Pancreas (tissue), 10 donors: ENCODE data around the gene CCNYL1. TPM values are rescaled to one million over a fixed set of nuclear protein-coding genes. Genes with fewer than 3 reads are reported as not detected.
A peak's percentile ranks its signal among the peaks of the same experiment; 100 is the strongest.

Experiments
- ATAC-seq, 4 donors: fragments of 200-7000 bp; cut with Tn5 transposase; one replicate each; pipeline versions ENCODE4 v1.8.0 to v1.9.1; 2020; ENCODE audit warnings: mild to moderate bottlenecking in 4 of 4, moderate library complexity in 4 of 4
- DNase-seq, 6 donors: peaks; one replicate each; pipeline ENCODE4 v3.0.0-alpha.2; 2020
- FAIRE-seq: peaks from 2 replicates; lab custom pipeline; 2012; peaks lifted over from hg19 to GRCh38; lab: Jason Lieb, UNC
- H3K27ac ChIP-seq, 4 donors: fragments of 200-600 bp; sonication (generic); 1 replicate in 3 of 4; 2 replicates in 1 of 4; pipeline versions ENCODE4 v1.5.0 to v1.8.0; 2020
- H3K27me3 ChIP-seq, 4 donors: fragments of 200-600 bp; one replicate each; pipeline ENCODE4 v1.8.0; 2021
- H3K36me3 ChIP-seq, 3 donors: fragments of 200-600 bp; sonication (generic) in 1 of 3; one replicate each; pipeline versions ENCODE4 v1.5.0 to v1.8.0; 2020 to 2021
- H3K4me1 ChIP-seq, 3 donors: fragments of 200-600 bp; one replicate each; pipeline ENCODE4 v1.8.0; 2021
- H3K4me3 ChIP-seq, 4 donors: fragments of 200-600 bp; sonication (generic) in 2 of 4; one replicate each; pipeline versions ENCODE4 v1.5.0 to v1.8.0; 2020 to 2021
- H3K9me3 ChIP-seq, 4 donors: fragments of 200-600 bp; one replicate each; pipeline ENCODE4 v1.8.0; 2021
- CTCF ChIP-seq, 4 donors: fragments of 200-600 bp; sonication (generic) in 3 of 4; IDR thresholded peaks; one replicate each; pipeline versions ENCODE4 v1.5.0 to v1.8.0; 2021; ENCODE audit warnings: antibody characterized with exemption in 4 of 4
- WGBS, 2 donors: extraction: QIAGEN DNeasy Blood & Tissue Kit; methylation state at CpG; one replicate each; pipeline ENCODE4 v1.1.7; 2013; 5-methylcytosine and 5-hydroxymethylcytosine counted together
- intact Hi-C, 3 donors: fragments of 100-400 bp; cut with DNase I; formaldehyde crosslinking; loops; one replicate each; pipeline versions ENCODE4 v1.11.1 to v1.14.2; 2022
- polyA plus RNA-seq, 2 donors: library from polyadenylated mRNA; stranded (reverse); fragments of 200-250 nt; gene quantifications; one replicate each; pipeline ENCODE4 v1.2.3, GENCODE V29; 2013
- total RNA-seq, 6 donors: library from RNA; stranded (reverse); fragmentation: NEBNext Ultra II Directional in 4 of 6; extraction: Animal tissue kit (Norgen Biotek cat#: 25700) in 4 of 6; gene quantifications; one replicate each; pipeline versions ENCODE4 v1.2.1 to v1.2.4, GENCODE V29; 2021 to 2023
- donor health status: healthy with polysubstance abuse.
- donor health status: DM: no; HTN: no; CAD: no; lungs with moderate emphysema.
- donor health status: DM: no; HTN: no; CAD: no.
- donor health status: control.
- donor health status: control.
- donor health status: Bipolar disorder and iron deficiency.
- donor health status: DM: yes; HTN: yes; CAD: no.
- donor health status: DM: no; HTN: no; CAD: no.
- donor health status: DM: no; HTN: no; CAD: no.
- donor health status: DM: yes; HTN: yes; CAD: no.

Gene CCNYL1
- total and polyA plus RNA-seq, 8 donors = 5.2 to 12.4 (median 10.7) TPM

DNA sequence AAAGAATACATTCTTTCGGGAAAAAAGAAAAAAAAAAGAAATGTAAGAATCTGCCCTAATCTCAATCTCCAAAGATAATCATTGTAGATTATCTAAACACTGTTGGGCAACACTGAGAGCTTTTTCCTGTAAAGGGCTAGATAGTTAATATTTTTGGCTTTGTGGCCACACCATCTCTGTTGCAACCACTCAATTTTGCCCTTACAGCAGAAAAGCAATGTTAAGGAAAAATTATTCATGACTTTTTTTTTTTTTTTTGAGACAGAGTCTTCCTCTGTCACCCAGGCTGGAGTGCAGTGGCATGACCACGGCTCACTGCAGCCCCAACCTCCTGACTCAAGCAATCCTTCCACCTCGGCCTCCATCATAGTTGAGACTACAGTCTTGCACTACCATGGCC is 75.6 kb downstream of the CCNYL1 start:
- 86 to 94% methylated on average over 3 of the region's 3 CpGs for WGBS, 2 donors

DNA sequence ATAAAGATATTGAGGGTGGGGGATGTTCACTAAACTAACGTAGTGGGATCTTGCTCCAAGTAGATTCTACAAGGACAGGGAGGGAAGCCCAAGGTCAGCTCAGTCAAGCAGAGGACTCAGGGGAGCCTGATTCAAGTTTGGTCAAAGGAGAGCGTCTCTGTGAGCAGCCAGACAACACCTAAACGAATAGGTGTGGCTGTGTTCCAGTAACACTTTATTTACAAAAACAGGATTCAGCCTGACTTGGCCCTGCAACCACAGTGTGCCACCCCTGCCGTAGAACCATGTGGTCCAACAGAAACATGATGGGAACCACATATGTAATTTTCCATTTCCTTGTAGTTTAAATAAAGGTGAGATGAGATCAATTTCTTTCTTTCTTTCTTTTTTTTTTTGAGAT is 76.4 kb downstream of the CCNYL1 start:
- Histone ChIP-seq H3K27ac (no peak overlapping the region), H3K9me3 (no peaks in the 10 kb centered on the region), H3K4me3 (no peak overlapping the region), H3K27me3 (no peaks in the 10 kb centered on the region), H3K36me3 (no peaks in the 10 kb centered on the region), H3K4me1 (peaks cover 3 to 18% (median 3%) of the 10 kb centered on the region in 3 donors)
- DNase-seq (no peak), ATAC-seq (no peak), FAIRE-seq (no peak)
- intact Hi-C loops = no loop called here
- TF ChIP-seq CTCF (IDR thresholded peaks at IDR 0.05) = no peak
- WGBS, 2 donors = 51 to 54% methylated on average over 4 of the region's 4 CpGs

More for the DNA sequence above, 75.6 kb downstream of the CCNYL1 start:
- Histone ChIP-seq H3K27me3 (no peaks in the 10 kb centered on the region), H3K9me3 (no peaks in the 10 kb centered on the region), H3K4me1 (peaks cover 10 to 20% (median 10%) of the 10 kb centered on the region in 3 donors), H3K4me3 (no peak overlapping the region), H3K36me3 (no peaks in the 10 kb centered on the region), H3K27ac (no peak overlapping the region)
- ATAC-seq (no peak), FAIRE-seq (no peak), DNase-seq (no peak)
- intact Hi-C loops = no loop called here
- TF ChIP-seq CTCF (IDR thresholded peaks at IDR 0.05) = no peak

GRCh38 chr2:207790898-207791297 is 79.5 kb downstream of the CCNYL1 start:
- no peaks in the 10 kb centered on the region for H3K36me3 ChIP-seq

DNA sequence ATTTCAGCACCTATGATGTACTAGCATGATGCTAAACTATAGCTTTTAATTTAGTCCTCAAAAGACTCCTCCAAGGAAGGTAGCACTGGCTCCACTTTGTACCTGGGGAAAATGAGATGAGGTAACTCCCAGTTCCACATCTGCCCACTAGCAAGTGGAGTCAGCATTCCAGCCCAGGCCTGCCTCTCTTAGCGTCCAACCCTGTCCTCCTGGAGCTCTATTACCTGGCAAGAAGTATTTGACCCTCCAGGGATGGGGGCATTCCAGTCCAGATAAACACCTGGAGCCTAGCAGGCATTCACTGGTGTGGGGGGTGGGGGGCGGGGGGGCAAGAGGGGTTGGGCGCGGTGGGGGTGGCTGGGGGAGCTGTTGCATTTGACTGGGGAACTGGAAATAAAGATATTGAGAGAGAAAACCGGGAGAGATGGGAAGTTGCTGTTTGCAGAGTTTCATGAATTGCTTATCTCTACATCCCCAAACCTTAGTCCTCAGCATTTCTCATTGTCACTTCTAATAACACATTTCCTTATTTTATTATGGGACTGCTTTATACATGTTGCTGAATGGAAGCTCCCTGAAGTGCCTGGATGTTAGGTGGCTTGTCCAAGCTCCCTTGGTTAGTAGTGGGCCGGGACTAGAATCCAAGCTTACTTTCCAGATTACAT is 80.3 kb downstream of the CCNYL1 start:
- no peak overlapping the region for H3K4me3 ChIP-seq
- FAIRE-seq (no peak), DNase-seq (no peak), ATAC-seq (peak in 3 of 4 donors; percentile 40 to 56 (median 48))
- no peaks in the 10 kb centered on the region for H3K27me3 ChIP-seq
- TF ChIP-seq CTCF (IDR thresholded peaks at IDR 0.05) = no peak
- H3K4me1 ChIP-seq = peaks cover 0 to 17% (median 0%) of the 10 kb centered on the region in 3 donors
- H3K36me3 ChIP-seq = no peaks in the 10 kb centered on the region
- H3K9me3 ChIP-seq = no peaks in the 10 kb centered on the region
- intact Hi-C loops = no loop called here
- H3K27ac ChIP-seq = no peak overlapping the region
- 48 to 54% methylated on average over 6 of the region's 6 CpGs for WGBS, 2 donors

More at GRCh38 chr2:207790898-207791297, 79.5 kb downstream of the CCNYL1 start:
- no peak for TF ChIP-seq CTCF (IDR thresholded peaks at IDR 0.05)
- Histone ChIP-seq H3K27ac (no peak overlapping the region), H3K4me3 (no peak overlapping the region), H3K9me3 (no peaks in the 10 kb centered on the region), H3K4me1 (peaks cover 0 to 13% (median 0%) of the 10 kb centered on the region in 3 donors), H3K27me3 (no peaks in the 10 kb centered on the region)
- no peak for DNase-seq
- intact Hi-C loops = no loop called here
- WGBS, 2 donors = 72 to 81% methylated on average over 1 of the region's 1 CpG
- ATAC-seq = no peak
- no peak for FAIRE-seq

DNA sequence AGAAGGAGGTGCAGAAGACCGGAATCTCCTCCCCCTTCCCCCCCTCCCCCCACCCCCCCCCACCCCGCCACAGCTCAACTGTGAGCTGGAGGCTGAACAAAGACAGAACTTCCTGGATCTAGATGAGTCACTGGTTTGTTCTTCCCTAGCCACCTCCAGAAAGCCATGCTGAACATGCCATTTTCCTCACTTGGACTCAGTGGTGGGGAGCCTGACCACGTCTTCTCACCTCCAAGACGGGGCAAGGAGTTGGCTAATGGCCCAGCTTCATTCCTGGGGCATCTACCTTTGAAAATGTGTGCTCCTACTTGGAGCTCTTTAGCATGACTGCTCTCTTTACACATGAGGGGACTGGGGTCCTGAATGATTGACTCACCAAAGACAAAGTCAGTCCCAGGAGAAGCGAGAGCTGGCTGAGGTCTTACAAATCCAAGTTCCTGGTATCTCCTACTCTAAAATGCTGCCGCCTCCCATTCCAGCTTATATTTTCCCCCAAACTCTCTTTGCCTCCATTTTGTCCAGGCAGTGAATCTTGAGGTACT is 80.9 kb downstream of the CCNYL1 start:
- WGBS, 2 donors = 74% methylated on average over 5 to 6 of the region's 6 CpGs
- FAIRE-seq (no peak), ATAC-seq (peak; percentile 83 to 91 (median 88)), DNase-seq (peak in 2 of 6 donors; percentile 25 to 34)
- Histone ChIP-seq H3K27ac (peak overlapping the region in 2 of 4 donors; percentile 58 to 68), H3K27me3 (no peaks in the 10 kb centered on the region), H3K9me3 (no peaks in the 10 kb centered on the region), H3K4me1 (peaks cover 0 to 21% (median 0%) of the 10 kb centered on the region in 3 donors), H3K36me3 (no peaks in the 10 kb centered on the region), H3K4me3 (no peak overlapping the region)
- intact Hi-C loops = no loop called here
- no peak for TF ChIP-seq CTCF (IDR thresholded peaks at IDR 0.05)
